Right ventricle myocardium inferior (tissue), 1 donor: ENCODE data around the gene TCIRG1. TPM values are rescaled to one million over a fixed set of nuclear protein-coding genes. Genes with fewer than 3 reads are reported as not detected.

Experiments
- ATAC-seq: fragments of 200-7000 bp; cut with Tn5 transposase; one replicate; pipeline ENCODE4 v1.9.1; 2020; ENCODE audit warnings: mild to moderate bottlenecking, moderate library complexity
- DNase-seq: peaks from one replicate; pipeline ENCODE4 v3.0.0; 2021; ENCODE audit errors: missing footprints
- intact Hi-C: fragments of 100-400 bp; cut with DNase I; formaldehyde crosslinking; loops from one replicate; pipeline ENCODE4 v1.11.0; 2022
- total RNA-seq: library from RNA; stranded (reverse); fragmentation: NEBNext Ultra II Directional; extraction: Animal tissue kit (Norgen Biotek cat#: 25700); gene quantifications from one replicate; pipeline ENCODE4 v1.2.1, GENCODE V29; 2021
- donor health status: DM: no; HTN: yes; CAD: no; lungs with severe emphysema.

The TCIRG1 gene
- total RNA-seq, 1 donor from 2014 or later = 30.4 TPM

GRCh38 chr11:68002938-68003845 is 35.6 kb upstream of the TCIRG1 start:
- peak; percentile 82 for DNase-seq
- intact Hi-C loops = no loop called here
- ATAC-seq = peak; percentile 16

- intact Hi-C loops = no loop called here
- peak; percentile 98 for DNase-seq
- ATAC-seq = peak; percentile 93
Measured at GRCh38 chr11:68003846-68004550, 34.8 kb upstream of the TCIRG1 start, which contains the start of gene UNC93B1. TSS of gene UNC93B1 (minus strand) at chr11:68004097. CDS start at chr11:68004043, 54 bp downstream.

GRCh38 chr11:68004551-68005335 is 34.1 kb upstream of the TCIRG1 start:
- intact Hi-C loops = no loop called here
- DNase-seq (no peak), ATAC-seq (no peak)

DNA sequence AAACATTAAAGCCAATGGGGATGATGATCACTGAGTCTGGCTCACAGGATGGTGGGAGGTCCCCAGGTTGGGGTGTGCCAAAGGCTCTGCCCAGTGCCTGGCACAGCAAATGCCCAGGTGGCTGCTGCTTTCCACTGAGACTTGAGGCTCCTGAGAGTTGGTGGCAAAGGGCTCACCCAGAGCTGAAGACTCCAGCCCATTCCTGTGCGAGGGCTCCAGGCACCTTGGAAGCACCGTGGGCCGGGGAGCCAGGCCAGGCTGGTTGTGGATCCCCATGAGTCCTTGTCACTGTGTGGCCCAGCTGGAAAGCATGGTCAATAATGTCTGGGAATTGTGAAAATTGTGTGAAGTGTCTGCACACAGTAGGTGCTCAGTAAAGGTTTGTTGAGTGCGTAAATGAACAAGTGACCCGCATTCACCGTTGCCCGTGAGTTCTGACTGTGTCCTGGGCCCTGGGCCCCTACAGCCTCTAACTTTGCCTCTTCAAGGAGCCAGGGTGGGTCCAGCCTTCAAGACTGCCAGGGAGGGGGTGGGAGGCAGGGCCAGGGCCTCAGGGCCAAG is 32.1 kb upstream of the TCIRG1 start:
- DNase-seq = no peak

GRCh38 chr11:68007498-68008380 is 31.1 kb upstream of the TCIRG1 start:
- intact Hi-C loops = no loop called here
- no peak for ATAC-seq
- no peak for DNase-seq

More for the DNA sequence above, 32.1 kb upstream of the TCIRG1 start:
- intact Hi-C loops = no loop called here
- ATAC-seq = no peak

DNA sequence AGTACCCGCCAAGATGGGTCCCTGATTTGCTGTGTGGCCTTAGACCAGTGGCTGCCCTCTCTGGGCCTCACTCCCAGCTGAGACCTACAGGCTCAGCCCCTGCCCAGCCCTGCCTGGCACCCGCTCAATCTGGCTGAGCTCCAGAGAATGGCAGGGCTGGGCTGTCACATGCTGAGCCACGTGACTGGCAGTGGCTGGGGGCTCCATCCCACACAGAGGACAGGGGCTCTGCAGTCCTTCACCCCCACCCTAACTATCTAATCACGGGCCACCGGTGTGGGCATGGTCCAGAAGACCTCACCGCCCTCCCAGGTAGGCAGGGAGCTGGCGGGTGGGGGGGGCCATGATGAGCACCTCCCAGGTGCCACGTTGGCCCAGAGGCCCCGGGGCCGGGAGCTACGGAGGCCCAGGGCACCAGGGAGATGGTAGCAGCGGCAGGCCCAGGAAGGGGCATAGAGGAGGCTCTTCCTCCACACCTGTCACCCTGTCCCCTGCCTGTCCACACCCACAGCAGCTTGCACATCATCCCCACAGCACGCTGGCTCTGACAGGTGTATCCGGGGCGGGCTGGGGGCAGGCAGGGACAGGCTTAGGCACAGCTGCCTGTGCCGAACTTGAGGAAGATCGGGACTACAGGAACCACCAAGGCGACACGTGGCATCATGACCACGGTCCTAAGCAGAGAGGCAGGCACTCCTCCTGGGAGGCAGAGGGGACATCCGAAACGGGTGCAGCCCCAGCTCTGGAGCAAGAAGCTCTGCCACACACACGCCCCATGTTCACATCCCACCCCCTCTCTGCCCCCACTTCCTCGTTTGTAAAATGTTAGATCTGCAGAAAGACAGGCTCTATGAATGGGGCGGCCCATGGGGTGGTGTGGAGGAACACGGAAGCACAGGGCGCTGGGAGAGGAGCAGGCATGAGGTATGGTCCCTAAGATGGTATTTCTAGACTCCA is 30.2 kb upstream of the TCIRG1 start:
- intact Hi-C loops = no loop called here
- ATAC-seq (no peak), DNase-seq (no peak)

- DNase-seq (no peak), ATAC-seq (no peak)
- intact Hi-C loops = no loop called here
Measured at GRCh38 chr11:68009391-68010089, 29.3 kb upstream of the TCIRG1 start.

- ATAC-seq (peak; percentile 88), DNase-seq (peak; percentile 95)
- intact Hi-C loops = no loop called here
Measured at GRCh38 chr11:68010090-68011041, 28.5 kb upstream of the TCIRG1 start, which contains the start of gene ALDH3B1. TSS of gene ALDH3B1 (plus strand) at chr11:68010327. CDS start at chr11:68015298, 4,971 bp downstream.

DNA sequence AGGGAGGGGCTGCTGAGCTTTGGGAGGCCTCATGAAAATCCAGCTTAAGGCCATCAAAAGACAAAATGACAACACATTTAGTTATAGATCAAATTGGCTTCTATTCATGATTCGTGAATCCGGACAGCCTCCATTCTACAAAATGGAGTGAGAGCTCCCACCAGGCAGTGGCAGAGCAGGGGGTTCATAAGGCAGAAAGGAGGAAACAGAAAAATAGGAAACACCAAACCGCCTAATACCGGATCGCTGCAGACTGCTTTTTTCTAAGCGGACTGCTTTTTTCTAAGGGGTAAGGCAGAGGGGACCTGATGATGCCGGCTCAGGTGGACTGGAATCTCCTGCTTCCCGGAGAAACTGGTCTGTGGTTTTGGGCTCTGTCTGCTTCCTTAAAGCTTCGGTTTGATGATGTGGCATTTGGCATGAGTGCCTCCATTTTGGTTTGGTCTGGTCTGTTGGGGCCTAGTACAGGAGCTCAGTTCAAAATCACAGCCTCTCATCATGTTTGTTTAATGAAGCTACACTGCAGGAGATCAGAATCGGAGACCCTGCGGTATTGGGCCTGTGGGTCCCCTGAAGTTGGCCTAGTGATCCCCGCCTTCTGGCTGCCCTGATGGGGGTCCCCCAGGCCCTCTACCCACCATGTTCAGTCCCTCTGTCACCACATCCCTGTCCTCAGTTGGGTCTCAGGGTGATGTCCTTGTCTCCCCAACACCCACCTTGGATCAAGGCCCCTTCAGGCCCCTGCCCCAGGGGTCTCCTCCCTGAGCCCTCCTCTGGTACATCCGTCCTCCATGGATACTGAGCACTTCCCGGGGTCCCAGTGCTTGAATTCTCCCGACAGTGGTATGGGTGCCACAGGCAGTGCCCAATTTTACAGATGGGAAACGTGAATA is 27.5 kb upstream of the TCIRG1 start:
- DNase-seq = no peak
- intact Hi-C loops = no loop called here
- no peak for ATAC-seq

- no peak for DNase-seq
- intact Hi-C loops = no loop called here
- no peak for ATAC-seq
Measured at GRCh38 chr11:68012044-68012842, 26.6 kb upstream of the TCIRG1 start.

- no peak for DNase-seq
- intact Hi-C loops = no loop called here
Measured at GRCh38 chr11:68012843-68013610, 25.8 kb upstream of the TCIRG1 start.

DNA sequence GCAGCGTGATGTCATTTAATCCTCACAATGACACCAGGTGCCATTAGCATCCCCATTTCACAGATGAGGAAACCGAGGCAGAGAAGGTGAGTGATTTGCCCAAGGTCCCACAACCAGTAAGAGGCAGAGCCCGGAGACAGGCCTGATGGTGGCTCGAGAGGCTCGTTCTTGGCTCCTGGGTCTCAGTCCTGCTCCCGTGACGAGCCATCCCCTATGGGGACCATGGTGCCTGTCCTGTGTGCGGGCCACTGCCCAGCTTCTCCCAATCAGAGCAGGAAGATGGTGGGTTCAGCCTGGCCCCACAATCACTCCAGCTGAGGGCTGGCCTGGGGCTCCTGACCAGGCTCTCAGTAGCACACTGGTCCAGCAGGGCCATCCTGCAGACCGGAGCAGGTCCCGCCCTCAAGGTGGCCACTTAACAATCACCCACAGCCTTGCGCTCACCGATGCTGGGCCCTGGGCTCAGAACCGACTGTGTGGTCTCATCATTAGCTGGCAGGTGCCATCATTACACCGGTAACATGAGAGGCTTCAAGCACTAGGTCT is 25.1 kb upstream of the TCIRG1 start:
- DNase-seq = no peak
- no peak for ATAC-seq
- intact Hi-C loops = no loop called here

More at GRCh38 chr11:68012843-68013610, 25.8 kb upstream of the TCIRG1 start:
- ATAC-seq = no peak
